ENCODE data around the gene KRT75.

The KRT75 gene

GRCh38 chr12:52392465-52393007 lies 41.6 kb downstream of the KRT75 start:
- no peak for DNase-seq (ENCODE audit: low read depth)
- H3K4me3 ChIP-seq (ENCODE audit: low read length) = no peak overlapping the region
- TF ChIP-seq CTCF (conservative IDR thresholded peaks at IDR 0.05; ENCODE audit: low read length) = no peak

GRCh38 chr12:52391618-52392002 lies 42.6 kb downstream of the KRT75 start:
- TF ChIP-seq CTCF (conservative IDR thresholded peaks at IDR 0.05; ENCODE audit: low read length) = no peak
- DNase-seq (ENCODE audit: low read depth) = peak; percentile 21
- no peak overlapping the region for H3K4me3 ChIP-seq (ENCODE audit: low read length)

GRCh38 chr12:52390739-52391617 lies 43.2 kb downstream of the KRT75 start:
- no peak overlapping the region for H3K4me3 ChIP-seq (ENCODE audit: low read length)
- DNase-seq (ENCODE audit: low read depth) = peak; percentile 25
- TF ChIP-seq CTCF (conservative IDR thresholded peaks at IDR 0.05; ENCODE audit: low read length) = peak; percentile 77

GRCh38 chr12:52389313-52390207 lies 44.6 kb downstream of the KRT75 start:
- peak; percentile 21 for DNase-seq (ENCODE audit: low read depth)
- no peak for TF ChIP-seq CTCF (conservative IDR thresholded peaks at IDR 0.05; ENCODE audit: low read length)
- H3K4me3 ChIP-seq (ENCODE audit: low read length) = no peak overlapping the region

GRCh38 chr12:52387859-52388258 lies 46.3 kb downstream of the KRT75 start:
- no peak overlapping the region for H3K4me3 ChIP-seq (ENCODE audit: low read length)
- no peak for TF ChIP-seq CTCF (conservative IDR thresholded peaks at IDR 0.05; ENCODE audit: low read length)
- no peak for DNase-seq (ENCODE audit: low read depth)

GRCh38 chr12:52385226-52385702 lies 48.9 kb downstream of the KRT75 start, which contains the start of gene KRT84:
Gene KRT84 (minus strand): TSS chr12:52385652. CDS start chr12:52385585, 67 bp downstream.
- no peak for DNase-seq (ENCODE audit: low read depth)
- no peak within 1 kb of the TSS for H3K4me3 ChIP-seq (ENCODE audit: low read length)
- no peak for TF ChIP-seq CTCF (conservative IDR thresholded peaks at IDR 0.05; ENCODE audit: low read length)

All from AG10803 (cell line).